A549 (cell line): Measurements from ENCODE around the gene MORN1. TPM values are rescaled to one million over a fixed set of nuclear protein-coding genes. Genes with fewer than 3 reads are reported as not detected.

Experiments
- ATAC-seq, 2 experiments: fragments of 200-7000 bp in 1 of 2; fragments of >200 bp in 1 of 2; cut with Nextera tagmentation in 1 of 2; cut with Tn5 transposase in 1 of 2; 3 replicates each; pipeline versions ENCODE4 v1.8.0 to v1.9.1; 2018 to 2020; ENCODE audit warnings: mild to moderate bottlenecking in 1 of 2, moderate library complexity in 1 of 2
- CTCF ChIA-PET: fragments of 300-600 bp; sonication (Branson Sonifier 250); formaldehyde crosslinking; extraction: SDS; loops from one replicate; lab custom pipeline; 2021; ENCODE audit warnings: antibody characterized with exemption, inconsistent platforms; lab: Yijun Ruan, JAX
- POLR2A ChIA-PET: fragments of 350-600 bp; formaldehyde crosslinking; extraction: SDS; loops from one replicate; lab custom pipeline; 2021; ENCODE audit warnings: antibody characterized with exemption, inconsistent platforms; lab: Yijun Ruan, JAX
- DNase-seq, 2 experiments: peaks; one replicate each; pipeline versions ENCODE4 v3.0.0 to v3.0.0-alpha.2; 2011 to 2016; ENCODE audit warnings: low read depth in 1 of 2, low spot score in 1 of 2
- FAIRE-seq: peaks from 2 replicates; lab custom pipeline; 2011; peaks lifted over from hg19 to GRCh38; lab: Jason Lieb, UNC
- H3K27ac ChIP-seq, 2 experiments: fragments of >200 bp; sonication (Bioruptor Twin); formaldehyde crosslinking; 3 replicates each; pipeline ENCODE4 v1.5.1; 2016 to 2017
- H3K4me1 ChIP-seq: fragments of >200 bp; sonication (Bioruptor Twin); formaldehyde crosslinking; 3 replicates; pipeline ENCODE4 v1.6.1; 2016
- H3K4me2 ChIP-seq: fragments of >200 bp; sonication (Bioruptor Twin); formaldehyde crosslinking; 3 replicates; pipeline ENCODE4 v1.6.1; 2016
- H3K4me3 ChIP-seq: fragments of >200 bp; sonication (Bioruptor Twin); formaldehyde crosslinking; 3 replicates; pipeline ENCODE4 v1.5.1; 2016
- H3K9me3 ChIP-seq: fragments of >200 bp; sonication (Bioruptor Twin); formaldehyde crosslinking; 3 replicates; pipeline ENCODE4 v1.6.1; 2016
- BCL3 ChIP-seq: fragments of >200 bp; sonication (Bioruptor Twin); formaldehyde crosslinking; IDR thresholded peaks from 3 replicates; pipeline ENCODE4 v1.6.1; 2016
- CBX2 ChIP-seq: fragments of 200-600 bp; sonication (generic); IDR thresholded peaks from 2 replicates; pipeline ENCODE4 v1.6.1; 2016; ENCODE audit warnings: low read depth, mild to moderate bottlenecking, borderline replicate concordance
- CTCF ChIP-seq: fragments of >200 bp; sonication (Bioruptor Twin); formaldehyde crosslinking; IDR thresholded peaks from 3 replicates; pipeline ENCODE4 v1.5.1; 2016
- E2F6 ChIP-seq: IDR thresholded peaks from 2 replicates; pipeline ENCODE4 v1.6.1; 2012; ENCODE audit warnings: low read depth, borderline replicate concordance
- ELK1 ChIP-seq: fragments of 150-350 bp; IDR thresholded peaks from 2 replicates; pipeline ENCODE4 v1.6.1; 2014; ENCODE audit warnings: low read depth, mild to moderate bottlenecking, low read length
- EP300 ChIP-seq, 2 experiments: fragments of >200 bp; sonication (Bioruptor Twin); formaldehyde crosslinking; IDR thresholded peaks; 2 replicates in 1 of 2; 3 replicates in 1 of 2; pipeline ENCODE4 v1.6.1; 2016 to 2017
- FOXS1 ChIP-seq: fragments of 250-450 bp; sonication (Bioruptor Pico); IDR thresholded peaks from 2 replicates; pipeline ENCODE4 v1.5.0; 2020; ENCODE audit warnings: mild to moderate bottlenecking, moderate library complexity
- HDAC2 ChIP-seq: fragments of 200-600 bp; sonication (generic); IDR thresholded peaks from 2 replicates; pipeline ENCODE4 v1.6.1; 2016
- HOXB5 ChIP-seq: fragments of 250-450 bp; sonication (Bioruptor Pico); IDR thresholded peaks from 2 replicates; pipeline ENCODE4 v1.5.0; 2020; ENCODE audit warnings: mild to moderate bottlenecking, moderate library complexity
- KDM1A ChIP-seq: fragments of 200-600 bp; sonication (generic); IDR thresholded peaks from 2 replicates; pipeline ENCODE4 v1.6.1; 2016; ENCODE audit warnings: low read depth, mild to moderate bottlenecking
- KDM5A ChIP-seq: fragments of 200-600 bp; sonication (generic); IDR thresholded peaks from 2 replicates; pipeline ENCODE4 v1.6.1; 2016; ENCODE audit warnings: antibody characterized with exemption, mild to moderate bottlenecking
- MAFK ChIP-seq: fragments of 450-650 bp; IDR thresholded peaks from 2 replicates; pipeline ENCODE4 v1.6.1; 2014; ENCODE audit not compliant: partially characterized antibody
- MAX ChIP-seq: IDR thresholded peaks from 2 replicates; pipeline ENCODE4 v1.6.1; 2012
- NFE2L2 ChIP-seq: fragments of 150-350 bp; conservative IDR thresholded peaks from 2 replicates; pipeline ENCODE4 v1.6.1; 2014; ENCODE audit warnings: low read length
- POLR2AphosphoS2 ChIP-seq: conservative IDR thresholded peaks from 2 replicates; pipeline ENCODE4 v1.6.1; 2012; ENCODE audit warnings: low read length, improper control_type of control experiment, inconsistent platforms
- RAD21 ChIP-seq, 2 experiments: fragments of >200 bp in 1 of 2; sonication (Bioruptor Twin) in 1 of 2; formaldehyde crosslinking in 1 of 2; IDR thresholded peaks in 1 of 2; conservative IDR thresholded peaks in 1 of 2; 2 replicates in 1 of 2; 3 replicates in 1 of 2; pipeline ENCODE4 v1.6.1; 2012 to 2018; ENCODE audit warnings: inconsistent platforms in 1 of 2
- RARB ChIP-seq: fragments of 250-450 bp; sonication (Bioruptor Pico); IDR thresholded peaks from 2 replicates; pipeline ENCODE4 v1.8.0; 2021; ENCODE audit warnings: mild to moderate bottlenecking, moderate library complexity
- TFCP2L1 ChIP-seq: fragments of 250-450 bp; sonication (Bioruptor Pico); IDR thresholded peaks from 2 replicates; pipeline ENCODE4 v1.5.0; 2021; ENCODE audit warnings: mild to moderate bottlenecking
- WGBS: methylation state at CpG from one replicate; pipeline ENCODE4 v1.1.6; 2017; ENCODE audit errors: missing lambda C conversion rate; 5-methylcytosine and 5-hydroxymethylcytosine counted together
- polyA plus RNA-seq, 4 experiments: library from polyadenylated mRNA; depleted of rRNA in 3 of 4; stranded (reverse); fragments of >200 nt; fragmentation: RNase III in 1 of 4; extraction: RNeasy Plus Mini Kit Qiagen cat#74134 plus additional on column Dnase treatment in 1 of 4; gene quantifications; 2 replicates in 3 of 4; 3 replicates in 1 of 4; pipeline ENCODE4 v1.2.3, GENCODE V29; 2011 to 2017

The MORN1 gene
- polyA plus RNA-seq, 2 of the 4 experiments (the other 2 are of a cell fraction) = 6.9 to 8.9 TPM

- ATAC-seq = no peak
- ChIA-PET POLR2A (no interaction called here), CTCF (interaction anchor here (0.9 to 1.5 kb wide), 2 partner anchors 10 to 111 kb away, joined by 5 read pairs; partner anchors contain the start of gene FAAP20)
- H3K27ac ChIP-seq = no peak overlapping the region
- H3K4me3 ChIP-seq = no peak overlapping the region
- WGBS = 96% methylated on average over 30 of the region's 81 CpGs
- peaks cover 5% of the 10 kb centered on the region for H3K4me1 ChIP-seq
- H3K9me3 ChIP-seq = no peaks in the 10 kb centered on the region
- no peak for DNase-seq
- no peak overlapping the region for H3K4me2 ChIP-seq
- no peak for FAIRE-seq
- no peak for TF ChIP-seq EP300 (IDR thresholded peaks at IDR 0.05)
- no peak for TF ChIP-seq POLR2AphosphoS2
- TF ChIP-seq CBX2 = no peak
- no peak for TF ChIP-seq KDM5A
- TF ChIP-seq KDM1A = no peak
- no peak for TF ChIP-seq MAX
- no peak for TF ChIP-seq ELK1
- no peak for TF ChIP-seq MAFK
- TF ChIP-seq TFCP2L1 (CRISPR knock-in tag) = no peak
- TF ChIP-seq FOXS1 (CRISPR knock-in tag) = no peak
- no peak for TF ChIP-seq HOXB5
- TF ChIP-seq HDAC2 = no peak
- TF ChIP-seq RARB = no peak
- TF ChIP-seq E2F6 = no peak
- TF ChIP-seq NFE2L2 = no peak
- no peak for TF ChIP-seq CTCF
These were observed 85.0 kb downstream of the MORN1 start for GRCh38 chr1:2306151-2306978.

- Histone ChIP-seq H3K4me2 (no peak overlapping the region), H3K9me3 (no peaks in the 10 kb centered on the region), H3K4me3 (no peak overlapping the region), H3K4me1 (no peaks in the 10 kb centered on the region), H3K27ac (no peak overlapping the region)
- ChIA-PET POLR2A (no interaction called here), CTCF (no interaction called here)
- 94% methylated on average over 31 of the region's 49 CpGs for WGBS
- FAIRE-seq (no peak), DNase-seq (no peak), ATAC-seq (no peak)
- TF ChIP-seq BCL3 (no peak), EP300 (IDR thresholded peaks at IDR 0.05) (no peak), CBX2 (no peak), HDAC2 (no peak), RAD21 (conservative IDR thresholded peaks at IDR 0.05 in 1 of 2, IDR thresholded peaks at IDR 0.05 in 1 of 2) (no peak), FOXS1 (CRISPR knock-in tag) (no peak)
These were observed 86.3 kb downstream of the MORN1 start for GRCh38 chr1:2304921-2305681.
